HUES6 (cell line): Measurements from ENCODE around the gene TTC28.

ENCODE experiments used
- H3K27ac ChIP-seq: 2 replicates; pipeline ENCODE4 v1.7.0; 2013; ENCODE audit warnings: low read depth, mild to moderate bottlenecking, low read length, inconsistent platforms
- H3K27me3 ChIP-seq: 2 replicates; pipeline ENCODE4 v1.6.1; 2013; ENCODE audit warnings: low read length; ENCODE audit not compliant: control insufficient read depth, insufficient read depth
- H3K36me3 ChIP-seq: 2 replicates; pipeline ENCODE4 v1.6.1; 2013; ENCODE audit warnings: low read length; ENCODE audit not compliant: control insufficient read depth, insufficient read depth
- H3K4me1 ChIP-seq: 2 replicates; pipeline ENCODE4 v1.6.1; 2013; ENCODE audit warnings: low read length; ENCODE audit not compliant: control insufficient read depth, insufficient read depth
- H3K4me3 ChIP-seq: 2 replicates; pipeline ENCODE4 v1.5.1; 2013; ENCODE audit warnings: low read depth, low read length
- H3K9ac ChIP-seq: one replicate; pipeline ENCODE4 v1.6.1; 2013; ENCODE audit warnings: mild to moderate bottlenecking, low read length
- H3K9me3 ChIP-seq: 2 replicates; pipeline ENCODE4 v1.6.1; 2013; ENCODE audit warnings: low read depth, low read length; ENCODE audit not compliant: control insufficient read depth, insufficient read depth

The TTC28 gene

DNA sequence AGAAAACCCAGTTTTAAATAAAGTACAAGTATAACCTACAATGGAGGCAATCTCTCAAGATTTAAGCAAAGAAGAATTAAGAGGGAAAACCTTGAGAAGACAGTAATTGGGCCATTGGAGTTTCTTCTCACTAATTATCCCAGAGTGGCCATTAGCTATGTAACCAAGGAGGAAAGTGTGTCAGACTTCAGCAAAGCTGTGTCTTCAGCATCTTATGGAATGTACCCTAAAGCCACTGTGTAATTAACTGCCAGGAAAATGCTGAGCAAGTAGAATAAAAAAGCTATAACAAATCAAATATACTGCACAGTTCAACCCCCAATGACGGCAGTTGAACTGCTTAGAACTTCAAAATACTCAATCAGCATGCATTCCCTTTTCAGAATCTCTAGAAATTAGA is 261.6 kb downstream of the TTC28 start:
- no peaks in the 10 kb centered on the region for H3K36me3 ChIP-seq
- no peaks in the 10 kb centered on the region for H3K27me3 ChIP-seq
- H3K9ac ChIP-seq: no peak overlapping the region
- H3K4me3 ChIP-seq: no peak overlapping the region
- no peaks in the 10 kb centered on the region for H3K9me3 ChIP-seq
- H3K27ac ChIP-seq: no peak overlapping the region
- H3K4me1 ChIP-seq: peaks cover 5% of the 10 kb centered on the region; the same call in 1 of the 2 replicates

DNA sequence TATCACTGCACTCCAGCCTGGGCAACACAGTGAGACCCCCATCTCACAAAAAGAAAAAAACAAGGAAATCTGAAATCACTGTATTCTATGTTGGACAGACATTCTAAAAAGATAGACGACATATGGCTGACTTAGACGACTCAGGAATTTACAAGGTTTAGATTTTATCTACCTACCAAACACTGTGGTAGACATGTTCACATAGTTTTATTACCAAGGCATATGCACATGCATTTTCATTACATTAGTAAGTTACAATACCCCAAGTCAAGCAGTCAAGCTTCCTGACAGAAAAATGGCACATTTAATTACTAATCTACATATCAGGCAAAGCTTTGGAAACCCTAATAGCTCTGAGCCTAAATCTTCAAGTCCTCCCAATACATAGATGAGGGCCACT is 262.2 kb downstream of the TTC28 start:
- Histone ChIP-seq H3K9ac (no peak overlapping the region), H3K4me3 (no peak overlapping the region), H3K27ac (no peak overlapping the region), H3K36me3 (no peaks in the 10 kb centered on the region), H3K4me1 (peaks cover 5% of the 10 kb centered on the region; the same call in 1 of the 2 replicates), H3K9me3 (no peaks in the 10 kb centered on the region), H3K27me3 (no peaks in the 10 kb centered on the region)

DNA sequence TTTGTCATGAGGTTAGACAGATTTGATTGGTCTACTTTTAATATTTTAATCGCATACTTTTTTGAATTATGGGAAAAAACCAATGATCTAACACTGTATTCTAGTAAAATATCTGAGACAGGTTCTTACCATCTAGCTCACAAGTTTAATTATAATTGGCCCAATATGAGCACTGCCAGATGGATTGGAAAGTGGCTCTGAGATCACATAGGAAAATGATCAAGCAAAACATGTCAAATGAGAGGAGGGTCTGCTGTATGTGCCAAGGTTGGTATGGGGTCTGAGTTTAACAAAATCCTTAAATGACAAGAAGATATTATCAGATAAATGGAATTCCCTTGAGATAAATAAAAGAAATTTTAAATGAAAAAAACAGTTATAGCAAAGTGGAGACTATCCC is 264.7 kb downstream of the TTC28 start:
- no peak overlapping the region for H3K4me3 ChIP-seq
- no peaks in the 10 kb centered on the region for H3K27me3 ChIP-seq
- H3K9me3 ChIP-seq: no peaks in the 10 kb centered on the region
- no peak overlapping the region for H3K9ac ChIP-seq
- no peaks in the 10 kb centered on the region for H3K36me3 ChIP-seq
- no peak overlapping the region for H3K27ac ChIP-seq
- peaks cover 11% of the 10 kb centered on the region; the same call in 1 of the 2 replicates for H3K4me1 ChIP-seq

DNA sequence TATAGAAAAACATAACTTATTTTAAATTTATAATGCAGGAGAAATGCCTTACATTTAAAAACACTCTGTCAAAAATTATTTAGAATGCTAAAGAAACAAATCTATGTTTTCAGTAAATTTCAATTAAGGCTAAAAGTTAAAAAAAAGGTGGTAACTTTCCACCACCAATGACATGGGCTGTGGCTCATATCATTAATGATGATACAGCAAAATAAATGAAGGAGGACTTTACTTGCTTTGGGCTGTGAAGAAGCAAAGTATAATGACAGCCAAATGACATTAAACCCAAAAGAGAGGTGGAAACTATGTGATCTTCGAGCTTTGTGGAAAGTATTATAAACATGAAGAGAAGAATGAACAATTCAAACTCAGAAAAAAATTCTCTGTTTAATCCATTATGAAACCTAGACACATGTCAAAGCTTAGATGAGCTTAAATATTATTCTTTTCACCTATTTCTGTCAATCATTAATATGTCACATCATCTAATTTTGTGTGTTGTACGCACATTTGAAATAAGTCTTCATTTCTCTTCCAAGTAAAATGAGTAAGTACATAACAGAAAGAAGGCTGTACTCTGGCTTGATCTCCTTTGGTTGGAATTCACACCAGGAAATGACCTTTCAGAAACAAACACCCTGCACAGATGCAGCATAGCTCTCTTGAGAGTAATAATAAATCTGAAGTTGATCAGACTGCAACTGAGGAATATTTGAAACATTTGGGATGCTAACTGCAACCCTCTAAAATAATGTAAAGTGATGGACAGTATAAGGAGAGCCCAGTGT is 265.8 kb downstream of the TTC28 start:
- Histone ChIP-seq H3K27me3 (no peaks in the 10 kb centered on the region), H3K4me1 (0 out of 2 replicates have a peak, but pooled peaks cover 7% of the 10 kb centered on the region), H3K27ac (no peak overlapping the region), H3K9ac (no peak overlapping the region), H3K9me3 (no peaks in the 10 kb centered on the region), H3K4me3 (no peak overlapping the region), H3K36me3 (no peaks in the 10 kb centered on the region)

DNA sequence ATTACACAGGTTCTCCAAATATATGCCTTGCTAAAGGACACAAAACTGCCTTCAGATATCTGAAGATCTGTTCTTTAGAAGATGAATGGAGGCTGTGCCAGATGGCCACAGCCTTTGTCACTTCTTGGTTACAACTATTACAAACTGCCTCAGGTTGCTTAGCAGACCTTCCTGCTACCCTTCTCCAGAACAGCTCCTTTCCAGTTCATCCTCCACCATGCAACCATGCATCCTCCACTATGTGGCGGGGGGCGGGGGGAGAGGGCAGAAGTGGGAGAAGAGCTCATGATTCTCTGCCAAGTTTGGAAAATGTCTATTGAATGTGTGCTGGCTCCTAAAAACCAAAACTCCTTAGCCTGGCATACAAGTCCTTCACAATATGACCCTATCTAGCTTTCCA is 267.5 kb downstream of the TTC28 start:
- no peaks in the 10 kb centered on the region for H3K9me3 ChIP-seq
- H3K4me1 ChIP-seq: 0 out of 2 replicates have a peak, but pooled peaks cover 7% of the 10 kb centered on the region
- no peaks in the 10 kb centered on the region for H3K36me3 ChIP-seq
- no peaks in the 10 kb centered on the region for H3K27me3 ChIP-seq
- H3K27ac ChIP-seq: no peak overlapping the region
- H3K4me3 ChIP-seq: no peak overlapping the region
- H3K9ac ChIP-seq: no peak overlapping the region

DNA sequence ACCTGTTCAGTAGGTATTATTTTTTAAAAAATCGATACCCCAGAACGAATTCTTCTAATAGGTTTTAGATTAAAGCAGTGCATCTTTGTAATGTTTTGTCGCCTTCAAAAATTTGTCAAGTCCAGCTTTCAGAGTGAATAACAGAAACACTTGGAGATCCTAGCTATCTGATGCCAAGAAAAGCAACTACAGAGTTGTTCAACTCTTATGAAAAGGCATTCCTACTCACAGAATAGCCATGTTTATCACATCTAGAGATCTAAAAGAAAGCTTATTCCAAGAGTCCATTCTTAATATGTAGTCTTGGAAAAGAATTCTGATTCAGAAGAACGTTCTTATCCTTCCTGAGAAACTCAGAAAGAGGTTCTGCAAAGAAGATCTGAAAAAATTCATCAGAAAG is 268.5 kb downstream of the TTC28 start:
- Histone ChIP-seq H3K27ac (no peak overlapping the region), H3K36me3 (no peaks in the 10 kb centered on the region), H3K9ac (no peak overlapping the region), H3K9me3 (no peaks in the 10 kb centered on the region), H3K4me3 (no peak overlapping the region), H3K27me3 (no peaks in the 10 kb centered on the region), H3K4me1 (0 out of 2 replicates have a peak, but pooled peaks cover 7% of the 10 kb centered on the region)

DNA sequence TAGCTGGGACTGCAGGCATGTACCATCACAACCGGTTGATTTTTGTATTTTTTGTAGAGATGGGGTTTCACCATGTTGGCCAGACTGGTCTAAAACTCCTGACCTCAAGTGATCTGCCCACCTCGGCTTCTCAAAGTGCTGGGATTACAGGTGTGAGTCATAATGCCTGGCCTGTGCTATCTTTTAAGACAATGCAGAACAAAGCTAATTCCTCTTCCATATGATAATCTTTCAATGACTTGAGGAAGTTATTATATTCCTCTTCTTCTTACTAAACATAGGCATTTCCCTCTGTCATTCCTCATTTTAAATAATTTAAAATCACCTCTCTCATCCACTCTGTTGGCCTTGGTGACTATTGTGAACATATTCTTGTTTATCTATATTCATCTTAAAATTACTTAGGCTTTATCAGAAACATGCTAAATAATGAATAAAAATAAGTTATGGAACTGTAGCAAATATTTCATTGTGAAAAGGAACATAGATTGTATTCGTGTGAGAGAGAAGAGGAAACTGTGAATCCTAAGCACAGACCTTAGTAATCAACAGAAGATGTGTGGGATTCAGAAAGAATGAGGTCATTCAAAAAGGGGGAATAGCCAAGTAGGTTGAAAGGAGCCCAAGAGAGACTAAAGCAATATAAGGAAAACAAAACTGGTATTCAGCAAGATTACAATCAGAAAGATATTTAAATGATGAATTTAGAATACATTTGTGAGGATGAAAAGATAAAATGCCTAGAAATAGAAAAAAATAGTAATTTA is 269.4 kb downstream of the TTC28 start:
- Histone ChIP-seq H3K9me3 (no peaks in the 10 kb centered on the region), H3K36me3 (no peaks in the 10 kb centered on the region), H3K4me1 (0 out of 2 replicates have a peak, but pooled peaks cover 7% of the 10 kb centered on the region), H3K27me3 (no peaks in the 10 kb centered on the region), H3K9ac (no peak overlapping the region), H3K27ac (no peak overlapping the region), H3K4me3 (no peak overlapping the region)

DNA sequence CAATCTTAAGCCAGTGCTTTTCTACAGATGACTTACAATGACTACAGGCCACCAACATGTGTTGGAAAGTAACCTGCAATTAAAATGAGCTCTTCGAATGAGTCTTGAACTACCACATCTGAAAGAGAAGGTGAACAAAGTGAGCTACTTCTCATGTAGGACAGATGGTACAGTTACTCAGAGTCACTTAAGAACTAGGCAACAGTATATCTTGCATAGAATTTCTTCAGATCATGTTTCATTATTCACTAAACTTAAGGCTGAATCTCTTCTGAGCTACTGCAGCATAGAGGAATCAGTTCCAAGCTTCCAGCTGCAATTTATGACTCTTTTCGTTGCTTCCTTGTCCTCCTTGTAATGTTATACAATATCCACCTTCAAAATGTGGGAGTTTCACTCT is 270.9 kb downstream of the TTC28 start:
- Histone ChIP-seq H3K4me3 (no peak overlapping the region), H3K9me3 (no peaks in the 10 kb centered on the region), H3K27me3 (no peaks in the 10 kb centered on the region), H3K4me1 (0 out of 2 replicates have a peak, but pooled peaks cover 7% of the 10 kb centered on the region), H3K9ac (no peak overlapping the region), H3K36me3 (no peaks in the 10 kb centered on the region), H3K27ac (no peak overlapping the region)

DNA sequence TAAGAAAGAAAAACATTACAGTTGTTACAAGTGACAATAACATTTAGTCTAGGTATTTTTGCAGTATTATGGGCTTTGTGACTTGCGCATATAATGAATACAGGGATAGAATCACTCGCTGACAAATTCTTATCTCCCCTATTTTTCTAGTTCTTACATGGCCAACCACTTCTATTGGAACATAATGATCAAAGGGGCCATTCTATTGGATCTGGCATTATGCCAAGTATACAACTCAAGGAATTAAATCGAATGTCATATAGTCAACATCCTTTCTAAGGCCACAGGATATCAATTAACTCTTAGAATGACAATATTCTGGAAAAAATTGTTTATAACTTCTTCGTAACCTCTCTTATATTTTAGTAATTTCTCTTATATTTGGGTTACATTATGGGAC is 272.0 kb downstream of the TTC28 start:
- 0 out of 2 replicates have a peak, but pooled peaks cover 7% of the 10 kb centered on the region for H3K4me1 ChIP-seq
- no peaks in the 10 kb centered on the region for H3K36me3 ChIP-seq
- no peaks in the 10 kb centered on the region for H3K27me3 ChIP-seq
- H3K9ac ChIP-seq: no peak overlapping the region
- no peak overlapping the region for H3K27ac ChIP-seq
- H3K9me3 ChIP-seq: no peaks in the 10 kb centered on the region
- H3K4me3 ChIP-seq: no peak overlapping the region

DNA sequence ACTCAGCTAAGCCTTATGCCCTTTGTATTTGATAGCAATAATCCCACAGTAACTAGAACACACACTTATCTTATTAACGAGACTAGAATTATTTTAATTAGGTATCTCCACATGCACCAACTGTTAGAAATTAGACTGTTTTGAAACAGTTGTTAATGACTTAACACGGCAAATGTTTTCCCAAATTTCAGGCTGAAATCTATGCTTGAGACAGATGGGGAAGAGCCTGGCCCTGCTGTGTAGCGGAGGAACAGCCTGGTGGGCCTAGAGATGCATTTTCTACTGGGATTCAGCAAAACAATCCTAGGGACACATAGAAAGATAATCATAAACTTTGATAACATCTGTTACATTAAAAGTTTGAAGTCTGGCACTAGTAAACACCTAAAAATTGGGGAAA is 273.4 kb downstream of the TTC28 start:
- Histone ChIP-seq H3K27me3 (no peaks in the 10 kb centered on the region), H3K9me3 (no peaks in the 10 kb centered on the region), H3K27ac (no peak overlapping the region), H3K36me3 (no peaks in the 10 kb centered on the region), H3K4me1 (0 out of 2 replicates have a peak, but pooled peaks cover 7% of the 10 kb centered on the region), H3K4me3 (no peak overlapping the region), H3K9ac (no peak overlapping the region)

DNA sequence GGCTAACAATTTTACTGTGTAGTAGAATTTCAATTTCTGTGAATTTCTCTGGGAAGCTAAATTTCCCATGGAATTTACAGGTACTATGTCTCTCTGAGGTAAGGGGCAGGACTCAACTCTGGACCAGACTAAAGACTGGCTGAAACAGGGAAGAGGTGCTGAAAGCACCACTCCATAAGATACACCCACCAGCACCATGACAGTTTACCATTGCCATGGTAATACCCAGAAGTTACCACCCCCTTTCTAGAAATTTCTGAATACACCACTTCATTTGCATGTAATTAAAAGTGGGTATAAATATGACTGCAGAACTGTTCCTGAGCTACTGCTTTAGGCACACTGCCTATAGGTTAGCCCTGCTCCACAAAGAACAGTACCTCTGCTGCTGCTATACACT is 274.1 kb downstream of the TTC28 start:
- Histone ChIP-seq H3K36me3 (no peaks in the 10 kb centered on the region), H3K27ac (no peak overlapping the region), H3K9ac (no peak overlapping the region), H3K4me3 (no peak overlapping the region), H3K9me3 (no peaks in the 10 kb centered on the region), H3K4me1 (0 out of 2 replicates have a peak, but pooled peaks cover 7% of the 10 kb centered on the region), H3K27me3 (no peaks in the 10 kb centered on the region)
